Vagina (tissue), 2 donors: Measurements from ENCODE around the gene NOB1. TPM values are rescaled to one million over a fixed set of nuclear protein-coding genes. Genes with fewer than 3 reads are reported as not detected.
"Not testable (repeated sequence)": the region's sequence is repeated elsewhere in the genome, so short reads cannot be mapped to it uniquely, and the experiment has no call there.

Experiments
- DNase-seq, 2 donors: peaks; one replicate each; pipeline ENCODE4 v3.0.0-alpha.2; 2017; ENCODE audit errors: extremely low spot score in 2 of 2
- H3K27ac ChIP-seq: fragments of 200-600 bp; sonication (generic); one replicate; pipeline ENCODE4 v1.5.1; 2019
- H3K27me3 ChIP-seq: fragments of 200-600 bp; sonication (generic); one replicate; pipeline ENCODE4 v1.5.1; 2019
- H3K36me3 ChIP-seq, 2 donors: fragments of 200-600 bp; sonication (generic); one replicate each; pipeline ENCODE4 v1.5.1; 2017 to 2019
- H3K4me1 ChIP-seq: fragments of 200-600 bp; sonication (generic); one replicate; pipeline ENCODE4 v1.5.1; 2019
- H3K4me3 ChIP-seq, 2 donors: fragments of 200-600 bp; sonication (generic); 1 replicate in 1 of 2; 2 replicates in 1 of 2; pipeline ENCODE4 v1.5.1; 2016 to 2019
- H3K9me3 ChIP-seq: fragments of 200-600 bp; sonication (generic); one replicate; pipeline ENCODE4 v1.5.1; 2019
- POLR2A ChIP-seq, 2 donors: fragments of 450-650 bp; IDR thresholded peaks; one replicate each; pipeline ENCODE4 v1.6.1; 2017; ENCODE audit warnings: antibody characterized with exemption in 2 of 2, mild to moderate bottlenecking in 2 of 2, moderate library complexity in 2 of 2
- POLR2AphosphoS5 ChIP-seq, 2 donors: sonication (generic); formaldehyde crosslinking; IDR thresholded peaks; one replicate each; pipeline ENCODE4 v1.9.0; 2017; ENCODE audit warnings: antibody characterized with exemption in 2 of 2, mild to moderate bottlenecking in 2 of 2, low read depth in 1 of 2; ENCODE audit not compliant: insufficient read depth in 1 of 2
- intact Hi-C: fragments of 100-400 bp; cut with DNase I; formaldehyde crosslinking; loops from one replicate; pipeline ENCODE4 v1.15.1; 2023
- total RNA-seq: library from RNA; depleted of rRNA; stranded (reverse); fragments of >200 nt; gene quantifications from one replicate; pipeline ENCODE4 v1.2.3, GENCODE V29; 2016
- TF ChIP-seq, protein P1 (sequence below), 3 experiments: fragments of 450-650 bp in 2 of 3; fragments of 200-600 bp in 1 of 3; sonication (generic) in 1 of 3; IDR thresholded peaks; one replicate each; pipeline ENCODE4 v1.5.1; 2017 to 2019; ENCODE audit warnings: antibody characterized with exemption in 3 of 3, mild to moderate bottlenecking in 2 of 3, moderate library complexity in 2 of 3

The NOB1 gene
- total RNA-seq, 1 donor from 2014 or later, result 67.0 TPM

DNA sequence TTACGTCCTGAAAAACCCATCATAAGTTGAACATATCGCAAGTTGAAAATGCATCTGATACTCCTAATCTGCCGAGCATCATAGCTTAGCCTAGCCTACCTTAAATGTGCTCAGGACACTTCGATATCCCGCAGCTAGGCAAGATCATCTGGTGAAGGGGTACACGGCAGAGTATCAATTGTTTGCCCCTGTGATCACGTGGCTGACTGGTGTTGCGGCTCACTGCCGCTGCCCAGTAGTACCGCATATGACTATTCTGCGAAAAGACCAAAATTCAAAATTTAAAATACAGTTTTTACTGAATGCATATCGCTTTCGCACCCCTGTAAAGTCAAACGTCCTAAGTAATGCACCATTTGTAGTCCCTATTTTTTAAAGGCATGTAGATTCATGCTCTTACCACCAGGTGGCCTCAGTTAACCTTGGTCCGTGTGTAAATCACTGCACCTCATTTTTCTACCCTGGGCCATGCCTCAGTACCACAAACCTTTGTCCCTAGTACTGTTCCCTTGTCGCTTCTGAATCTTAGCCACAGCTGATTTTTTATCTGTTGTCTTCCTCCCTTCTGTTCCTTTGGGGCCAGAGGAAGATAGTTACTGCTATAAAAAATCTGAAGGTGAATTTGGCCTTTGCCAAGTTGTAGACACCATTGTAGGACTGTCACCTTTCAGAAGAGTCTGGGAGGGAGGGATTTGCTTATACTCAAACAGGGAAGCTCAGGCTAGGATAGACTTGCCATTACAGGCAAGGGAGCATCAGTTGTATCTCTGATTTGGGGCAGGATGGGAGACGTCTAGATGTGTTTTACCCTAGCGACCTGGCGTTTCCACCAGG lies 41.8 kb upstream of the NOB1 start:
- H3K4me1 ChIP-seq, result no peaks in the 10 kb centered on the region
- peak overlapping the region in 1 of 2 donors; percentile 36 for H3K4me3 ChIP-seq
- intact Hi-C loops, result no loop called here
- peaks cover 0 to 12% of the 10 kb centered on the region in 2 donors for H3K36me3 ChIP-seq
- H3K27me3 ChIP-seq, result no peaks in the 10 kb centered on the region
- TF ChIP-seq POLR2AphosphoS5 (IDR thresholded peaks at IDR 0.05; ENCODE audit: insufficient read depth in 1 of 2, low read depth in 1 of 2) (peak in 1 of 2 donors; percentile 21), POLR2A (IDR thresholded peaks at IDR 0.05) (no peak)
- TF ChIP-seq, protein P1, sequence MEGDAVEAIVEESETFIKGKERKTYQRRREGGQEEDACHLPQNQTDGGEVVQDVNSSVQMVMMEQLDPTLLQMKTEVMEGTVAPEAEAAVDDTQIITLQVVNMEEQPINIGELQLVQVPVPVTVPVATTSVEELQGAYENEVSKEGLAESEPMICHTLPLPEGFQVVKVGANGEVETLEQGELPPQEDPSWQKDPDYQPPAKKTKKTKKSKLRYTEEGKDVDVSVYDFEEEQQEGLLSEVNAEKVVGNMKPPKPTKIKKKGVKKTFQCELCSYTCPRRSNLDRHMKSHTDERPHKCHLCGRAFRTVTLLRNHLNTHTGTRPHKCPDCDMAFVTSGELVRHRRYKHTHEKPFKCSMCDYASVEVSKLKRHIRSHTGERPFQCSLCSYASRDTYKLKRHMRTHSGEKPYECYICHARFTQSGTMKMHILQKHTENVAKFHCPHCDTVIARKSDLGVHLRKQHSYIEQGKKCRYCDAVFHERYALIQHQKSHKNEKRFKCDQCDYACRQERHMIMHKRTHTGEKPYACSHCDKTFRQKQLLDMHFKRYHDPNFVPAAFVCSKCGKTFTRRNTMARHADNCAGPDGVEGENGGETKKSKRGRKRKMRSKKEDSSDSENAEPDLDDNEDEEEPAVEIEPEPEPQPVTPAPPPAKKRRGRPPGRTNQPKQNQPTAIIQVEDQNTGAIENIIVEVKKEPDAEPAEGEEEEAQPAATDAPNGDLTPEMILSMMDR (IDR thresholded peaks at IDR 0.05), result peak; percentile 84 to 90 (median 88)
- no peaks in the 10 kb centered on the region for H3K9me3 ChIP-seq
- H3K27ac ChIP-seq, result no peak overlapping the region
- DNase-seq, result no peak

DNA sequence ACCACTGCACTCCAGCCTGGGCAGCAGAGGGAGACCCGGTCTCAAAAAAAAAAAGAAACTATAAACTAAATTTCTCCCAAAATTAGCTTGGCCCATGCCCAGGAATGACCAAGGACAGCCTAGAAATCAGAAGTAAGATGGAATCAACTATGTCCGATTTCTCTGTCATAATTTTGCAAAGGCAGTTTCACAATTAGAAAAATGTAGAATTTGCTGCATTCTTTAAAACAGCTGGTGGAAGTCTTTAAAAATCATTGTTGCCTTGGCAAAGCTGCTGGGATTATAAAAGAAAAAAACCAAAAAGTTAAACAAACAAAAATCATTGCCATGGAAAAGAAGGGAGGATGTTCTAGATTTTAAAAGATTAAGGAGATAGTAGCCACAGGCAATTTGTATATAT lies 39.8 kb upstream of the NOB1 start:
- Histone ChIP-seq H3K9me3 (no peaks in the 10 kb centered on the region), H3K27ac (no peak overlapping the region), H3K36me3 (peaks cover 0 to 11% of the 10 kb centered on the region in 2 donors), H3K27me3 (no peaks in the 10 kb centered on the region), H3K4me3 (no peak overlapping the region), H3K4me1 (no peaks in the 10 kb centered on the region)
- intact Hi-C loops, result no loop called here
- no peak for DNase-seq
- TF ChIP-seq POLR2A (IDR thresholded peaks at IDR 0.05), result no peak
- TF ChIP-seq, protein P1 (IDR thresholded peaks at IDR 0.05), result no peak
- no peak for TF ChIP-seq POLR2AphosphoS5 (IDR thresholded peaks at IDR 0.05; ENCODE audit: insufficient read depth in 1 of 2, low read depth in 1 of 2)

DNA sequence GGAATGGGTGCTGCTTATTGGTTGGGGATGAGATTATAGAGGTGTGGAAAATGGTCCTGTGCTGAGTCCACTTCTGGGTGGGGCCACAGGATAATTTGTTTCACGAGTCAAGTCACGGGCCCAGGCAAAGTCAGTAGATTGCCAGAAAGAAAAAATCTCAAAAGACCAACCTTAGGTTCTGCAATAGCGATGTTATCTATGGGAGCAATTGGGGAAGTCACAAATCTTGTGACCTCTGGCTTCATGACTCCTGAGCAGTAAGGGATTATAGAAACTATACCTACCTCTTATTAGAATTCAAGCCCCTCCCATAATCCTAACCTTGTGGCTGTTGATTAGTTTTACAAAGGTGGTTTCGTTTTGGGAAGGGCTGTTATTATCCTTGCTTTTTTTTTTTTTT lies 38.8 kb upstream of the NOB1 start:
- TF ChIP-seq, protein P1 (IDR thresholded peaks at IDR 0.05), result no peak
- no peak for TF ChIP-seq POLR2AphosphoS5 (IDR thresholded peaks at IDR 0.05; ENCODE audit: insufficient read depth in 1 of 2, low read depth in 1 of 2)
- no peak for TF ChIP-seq POLR2A (IDR thresholded peaks at IDR 0.05)
- DNase-seq, result no peak
- Histone ChIP-seq H3K9me3 (no peaks in the 10 kb centered on the region), H3K4me1 (no peaks in the 10 kb centered on the region), H3K36me3 (peaks cover 0 to 12% of the 10 kb centered on the region in 2 donors), H3K4me3 (no peak overlapping the region), H3K27ac (no peak overlapping the region), H3K27me3 (no peaks in the 10 kb centered on the region)
- intact Hi-C loops, result no loop called here

DNA sequence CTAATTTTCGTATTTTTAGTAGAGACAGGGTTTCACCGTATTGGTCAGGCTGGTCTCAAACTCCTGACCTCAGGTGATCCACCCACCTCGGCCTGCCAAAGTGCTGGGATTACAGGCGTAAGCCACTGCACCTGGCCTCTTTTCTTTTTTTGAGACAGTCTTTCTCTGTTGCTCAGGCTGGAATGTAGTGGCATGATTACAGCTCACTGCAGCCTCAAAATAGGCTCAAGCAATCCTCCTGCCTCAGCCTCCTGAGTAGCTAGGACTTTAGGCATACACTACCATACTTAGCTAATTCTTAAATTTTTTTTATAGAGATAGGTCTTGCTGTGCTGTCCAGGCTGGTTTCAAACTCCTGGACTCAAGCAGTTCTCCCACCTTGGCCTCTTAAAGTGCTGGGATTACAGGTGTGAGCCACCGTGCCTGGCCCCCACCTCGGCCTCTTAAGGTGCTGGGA lies 36.7 kb upstream of the NOB1 start:
- H3K9me3 ChIP-seq, H3K4me1 ChIP-seq, DNase-seq, intact Hi-C loops, H3K27ac ChIP-seq, H3K4me3 ChIP-seq, H3K27me3 ChIP-seq: not testable (repeated sequence)
- peaks cover 0 to 29% of the 10 kb centered on the region in 2 donors for H3K36me3 ChIP-seq

DNA sequence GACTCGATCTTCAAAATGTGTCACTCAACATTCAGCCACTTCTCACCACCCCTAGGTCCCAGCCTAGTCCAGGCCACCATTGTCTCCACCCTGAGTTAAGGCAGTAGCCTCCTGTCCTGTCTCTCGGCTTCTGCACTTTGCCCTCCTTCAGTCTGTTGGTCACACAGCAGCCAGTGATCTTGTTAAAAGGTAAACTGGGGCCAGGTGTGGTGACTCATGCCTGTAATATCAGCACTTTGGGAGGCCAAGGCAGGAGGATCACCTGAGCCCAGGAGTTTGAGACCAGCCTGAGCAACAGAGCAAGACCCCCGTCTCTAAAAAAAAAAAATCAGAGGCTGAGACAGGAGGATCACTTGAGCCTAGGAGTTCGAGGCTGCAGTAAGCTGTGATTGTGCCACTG lies 33.2 kb upstream of the NOB1 start:
- Histone ChIP-seq H3K4me1 (no peaks in the 10 kb centered on the region), H3K27me3 (no peaks in the 10 kb centered on the region), H3K27ac (no peak overlapping the region), H3K9me3 (no peaks in the 10 kb centered on the region), H3K36me3 (peaks cover 0 to 38% of the 10 kb centered on the region in 2 donors), H3K4me3 (no peak overlapping the region)
- TF ChIP-seq, protein P1 (IDR thresholded peaks at IDR 0.05), result no peak
- TF ChIP-seq POLR2A (IDR thresholded peaks at IDR 0.05) (no peak), POLR2AphosphoS5 (IDR thresholded peaks at IDR 0.05; ENCODE audit: insufficient read depth in 1 of 2, low read depth in 1 of 2) (no peak)
- no peak for DNase-seq
- intact Hi-C loops, result no loop called here
